LNCAP (cell line): ENCODE measurements around the gene ITPKB.

ENCODE experiments used
- TF ChIP-seq, protein P1 (sequence below): fragments of 450-650 bp; IDR thresholded peaks from 2 replicates; pipeline ENCODE4 v1.5.1; 2017; ENCODE audit warnings: mild to moderate bottlenecking

ITPKB gene

GRCh38 chr1:226590614-226591013 lies 148.5 kb downstream of the ITPKB start:
- TF ChIP-seq, protein P1, sequence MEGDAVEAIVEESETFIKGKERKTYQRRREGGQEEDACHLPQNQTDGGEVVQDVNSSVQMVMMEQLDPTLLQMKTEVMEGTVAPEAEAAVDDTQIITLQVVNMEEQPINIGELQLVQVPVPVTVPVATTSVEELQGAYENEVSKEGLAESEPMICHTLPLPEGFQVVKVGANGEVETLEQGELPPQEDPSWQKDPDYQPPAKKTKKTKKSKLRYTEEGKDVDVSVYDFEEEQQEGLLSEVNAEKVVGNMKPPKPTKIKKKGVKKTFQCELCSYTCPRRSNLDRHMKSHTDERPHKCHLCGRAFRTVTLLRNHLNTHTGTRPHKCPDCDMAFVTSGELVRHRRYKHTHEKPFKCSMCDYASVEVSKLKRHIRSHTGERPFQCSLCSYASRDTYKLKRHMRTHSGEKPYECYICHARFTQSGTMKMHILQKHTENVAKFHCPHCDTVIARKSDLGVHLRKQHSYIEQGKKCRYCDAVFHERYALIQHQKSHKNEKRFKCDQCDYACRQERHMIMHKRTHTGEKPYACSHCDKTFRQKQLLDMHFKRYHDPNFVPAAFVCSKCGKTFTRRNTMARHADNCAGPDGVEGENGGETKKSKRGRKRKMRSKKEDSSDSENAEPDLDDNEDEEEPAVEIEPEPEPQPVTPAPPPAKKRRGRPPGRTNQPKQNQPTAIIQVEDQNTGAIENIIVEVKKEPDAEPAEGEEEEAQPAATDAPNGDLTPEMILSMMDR: no peak

- TF ChIP-seq, protein P1: no peak
These were observed 149.9 kb downstream of the ITPKB start for GRCh38 chr1:226589008-226589733.

DNA sequence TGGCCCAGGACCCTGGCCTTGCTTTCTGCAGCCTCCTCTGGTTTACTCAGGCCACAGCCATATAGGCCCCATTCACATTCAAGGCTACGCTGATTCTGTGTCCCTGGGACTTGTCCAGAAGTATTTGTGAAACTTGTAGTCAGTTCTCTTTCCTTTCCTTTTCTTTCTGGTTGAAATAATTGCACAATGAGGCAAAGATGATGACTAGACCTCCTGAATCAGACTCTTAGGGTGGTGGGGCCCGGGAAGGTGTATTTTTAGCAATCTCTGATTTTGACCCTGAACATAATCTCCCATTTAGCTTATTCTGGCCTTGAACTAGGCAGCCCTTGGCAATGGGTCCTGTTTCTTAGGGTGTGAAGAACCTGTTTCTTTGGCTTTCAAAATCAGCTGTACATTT lies 150.6 kb downstream of the ITPKB start:
- TF ChIP-seq, protein P1: no peak

DNA sequence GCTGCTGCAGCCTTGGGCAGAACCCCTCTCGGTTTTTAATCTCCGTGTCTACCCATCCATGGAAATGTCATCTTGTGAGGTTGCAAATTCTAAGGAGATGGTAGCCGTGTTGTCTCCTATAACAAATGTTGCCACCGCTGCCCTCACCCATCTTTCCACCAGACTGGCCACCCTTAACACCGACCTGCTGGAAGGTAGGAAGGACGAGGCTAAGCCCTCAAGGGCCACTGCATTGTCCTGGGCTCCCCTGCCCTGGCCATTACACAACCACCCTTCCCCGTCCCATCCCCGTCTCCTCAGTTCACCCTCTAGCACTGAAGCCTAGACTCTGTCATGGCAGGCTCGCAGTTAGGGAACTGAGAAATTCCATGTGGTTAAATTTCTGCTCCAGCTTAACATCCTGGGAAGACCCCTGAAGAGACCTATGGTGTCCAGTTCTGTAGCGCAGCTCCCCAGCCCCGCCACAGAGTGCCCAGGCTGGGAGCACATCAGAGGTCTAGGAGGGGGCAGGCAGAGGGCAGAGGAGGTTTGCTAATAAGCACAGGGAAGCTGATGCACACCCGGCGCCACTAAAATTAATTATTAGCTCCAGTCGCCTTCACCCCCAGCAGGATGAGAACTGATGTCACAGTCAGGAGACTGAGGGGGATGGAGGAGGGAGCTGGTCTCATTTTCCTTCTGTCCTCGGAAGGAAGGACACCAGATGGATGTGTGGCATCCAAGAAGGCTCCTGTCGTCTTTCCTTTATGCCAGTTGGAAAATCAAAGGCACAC lies 152.2 kb downstream of the ITPKB start:
- TF ChIP-seq, protein P1: no peak

- TF ChIP-seq, protein P1: no peak
These were observed 153.0 kb downstream of the ITPKB start for GRCh38 chr1:226586116-226586515.

DNA sequence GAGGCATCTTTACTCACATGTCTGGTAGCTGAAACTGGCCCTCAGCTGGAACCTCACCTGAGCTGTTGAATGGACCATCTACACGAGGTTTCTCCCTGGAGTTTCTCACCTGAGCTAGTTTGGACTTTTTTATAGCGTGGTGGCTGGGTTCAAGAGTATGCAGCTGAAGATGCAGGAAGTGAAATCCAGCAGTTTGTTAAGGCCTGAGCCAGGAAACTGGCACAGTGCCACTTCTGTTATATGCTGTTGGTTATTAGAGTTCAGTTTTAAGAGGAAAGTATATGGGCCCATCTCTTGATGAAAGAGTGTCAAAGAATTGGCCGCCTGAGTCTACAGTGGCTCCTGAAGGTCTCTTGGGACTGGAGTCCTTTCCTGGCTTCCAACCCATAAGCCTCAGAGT lies 154.9 kb downstream of the ITPKB start:
- TF ChIP-seq, protein P1: no peak

GRCh38 chr1:226582966-226583365 lies 156.1 kb downstream of the ITPKB start:
- TF ChIP-seq, protein P1: no peak
